CD4-positive, alpha-beta T cell treated with Interferon gamma for 1 hour (primary cell): ENCODE measurements around the gene RBM5.
A peak's percentile ranks its signal among the peaks of the same experiment; 100 is the strongest.
"Not testable (repeated sequence)": the region's sequence is repeated elsewhere in the genome, so short reads cannot be mapped to it uniquely, and the experiment has no call there.

ENCODE experiments used
- DNase-seq: peaks from one replicate; pipeline ENCODE4 v3.0.0-alpha.2; 2020

Gene RBM5

GRCh38 chr3:50088725-50089608, at the start of gene RBM5:
Gene RBM5, plus strand, starts transcription at chr3:50088919. Its CDS starts 1,516 bp downstream, at chr3:50090435.
- DNase-seq = peak; percentile 88

- DNase-seq = no peak
These were observed 43.7 kb upstream of the RBM5 start for GRCh38 chr3:50044976-50045375.

GRCh38 chr3:50047426-50047825, 41.3 kb upstream of the RBM5 start:
- no peak for DNase-seq

- DNase-seq = no peak
These were observed 38.4 kb upstream of the RBM5 start for GRCh38 chr3:50050361-50050760.

GRCh38 chr3:50057756-50058155, 31.0 kb upstream of the RBM5 start:
- no peak for DNase-seq

- no peak for DNase-seq
These were observed 20.6 kb upstream of the RBM5 start for GRCh38 chr3:50068134-50068533.

GRCh38 chr3:50078091-50078490, 10.6 kb upstream of the RBM5 start:
- no peak for DNase-seq

GRCh38 chr3:50078622-50079021, 10.1 kb upstream of the RBM5 start:
- no peak for DNase-seq

- not testable (repeated sequence) for DNase-seq
These were observed 3.8 kb upstream of the RBM5 start for GRCh38 chr3:50084951-50085350.

- DNase-seq = no peak
These were observed 858 bp downstream of the RBM5 start for GRCh38 chr3:50089609-50089945.

- no peak for DNase-seq
These were observed 2.3 kb downstream of the RBM5 start for GRCh38 chr3:50090984-50091383.

GRCh38 chr3:50095352-50095998, 6.8 kb downstream of the RBM5 start:
- no peak for DNase-seq

- no peak for DNase-seq
These were observed 11.7 kb downstream of the RBM5 start for GRCh38 chr3:50100386-50100785.

GRCh38 chr3:50100956-50101845, 12.5 kb downstream of the RBM5 start:
- DNase-seq = no peak

GRCh38 chr3:50102558-50102957, 13.8 kb downstream of the RBM5 start:
- DNase-seq = no peak

GRCh38 chr3:50111757-50112156, 23.0 kb downstream of the RBM5 start:
- no peak for DNase-seq

- no peak for DNase-seq
These were observed 23.7 kb downstream of the RBM5 start for GRCh38 chr3:50112462-50112861.

- no peak for DNase-seq
These were observed 28.4 kb downstream of the RBM5 start for GRCh38 chr3:50117120-50117519.

GRCh38 chr3:50118237-50118636, 29.5 kb downstream of the RBM5 start:
- DNase-seq = no peak

GRCh38 chr3:50119786-50120185, 31.1 kb downstream of the RBM5 start:
- DNase-seq = no peak

GRCh38 chr3:50120364-50121071, 31.8 kb downstream of the RBM5 start:
- no peak for DNase-seq
